ENCODE data around the gene ADGRA1.

DNA sequence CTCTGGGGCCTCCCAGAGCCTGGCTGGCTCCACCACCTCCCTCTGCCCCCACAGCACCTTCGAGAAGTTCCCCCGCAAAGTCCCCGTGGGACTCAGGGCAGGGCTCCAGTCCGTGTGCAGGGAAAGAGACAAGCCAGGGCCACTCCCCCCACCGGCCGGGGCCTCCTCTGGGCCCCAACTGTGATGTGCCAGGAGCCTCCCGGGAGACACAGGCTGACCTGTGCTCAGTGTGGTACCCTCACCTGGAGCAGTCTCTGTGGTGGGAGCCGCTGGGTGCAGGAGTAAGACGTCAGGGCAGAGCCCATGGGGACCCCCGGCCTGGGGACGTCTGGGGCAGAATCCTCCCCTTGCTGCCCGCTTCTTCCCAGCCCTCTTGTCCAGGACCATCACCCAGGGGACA lies 1.5 kb upstream of the ADGRA1 start:
- TF ChIP-seq, protein P1, sequence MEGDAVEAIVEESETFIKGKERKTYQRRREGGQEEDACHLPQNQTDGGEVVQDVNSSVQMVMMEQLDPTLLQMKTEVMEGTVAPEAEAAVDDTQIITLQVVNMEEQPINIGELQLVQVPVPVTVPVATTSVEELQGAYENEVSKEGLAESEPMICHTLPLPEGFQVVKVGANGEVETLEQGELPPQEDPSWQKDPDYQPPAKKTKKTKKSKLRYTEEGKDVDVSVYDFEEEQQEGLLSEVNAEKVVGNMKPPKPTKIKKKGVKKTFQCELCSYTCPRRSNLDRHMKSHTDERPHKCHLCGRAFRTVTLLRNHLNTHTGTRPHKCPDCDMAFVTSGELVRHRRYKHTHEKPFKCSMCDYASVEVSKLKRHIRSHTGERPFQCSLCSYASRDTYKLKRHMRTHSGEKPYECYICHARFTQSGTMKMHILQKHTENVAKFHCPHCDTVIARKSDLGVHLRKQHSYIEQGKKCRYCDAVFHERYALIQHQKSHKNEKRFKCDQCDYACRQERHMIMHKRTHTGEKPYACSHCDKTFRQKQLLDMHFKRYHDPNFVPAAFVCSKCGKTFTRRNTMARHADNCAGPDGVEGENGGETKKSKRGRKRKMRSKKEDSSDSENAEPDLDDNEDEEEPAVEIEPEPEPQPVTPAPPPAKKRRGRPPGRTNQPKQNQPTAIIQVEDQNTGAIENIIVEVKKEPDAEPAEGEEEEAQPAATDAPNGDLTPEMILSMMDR (conservative IDR thresholded peaks at IDR 0.05; ENCODE audit: low read length), result no peak
- no peak for TF ChIP-seq EZH2phosphoT487 (IDR thresholded peaks at IDR 0.05; ENCODE audit: borderline replicate concordance, low read depth, low read length)
